ENCODE measurements around the gene SLC10A3. TPM values are rescaled to one million over a fixed set of nuclear protein-coding genes. Genes with fewer than 3 reads are reported as not detected.

Gene SLC10A3, protein sequence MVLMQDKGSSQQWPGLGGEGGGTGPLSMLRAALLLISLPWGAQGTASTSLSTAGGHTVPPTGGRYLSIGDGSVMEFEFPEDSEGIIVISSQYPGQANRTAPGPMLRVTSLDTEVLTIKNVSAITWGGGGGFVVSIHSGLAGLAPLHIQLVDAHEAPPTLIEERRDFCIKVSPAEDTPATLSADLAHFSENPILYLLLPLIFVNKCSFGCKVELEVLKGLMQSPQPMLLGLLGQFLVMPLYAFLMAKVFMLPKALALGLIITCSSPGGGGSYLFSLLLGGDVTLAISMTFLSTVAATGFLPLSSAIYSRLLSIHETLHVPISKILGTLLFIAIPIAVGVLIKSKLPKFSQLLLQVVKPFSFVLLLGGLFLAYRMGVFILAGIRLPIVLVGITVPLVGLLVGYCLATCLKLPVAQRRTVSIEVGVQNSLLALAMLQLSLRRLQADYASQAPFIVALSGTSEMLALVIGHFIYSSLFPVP
- total RNA-seq (16.7 and 17.9 TPM in 2 replicates), polyA plus RNA-seq (26.6 and 36.9 TPM in 2 replicates), polyA minus RNA-seq (24.3 and 29.4 TPM in 2 replicates)
- 13.9 TPM for total RNA-seq (2013)

DNA sequence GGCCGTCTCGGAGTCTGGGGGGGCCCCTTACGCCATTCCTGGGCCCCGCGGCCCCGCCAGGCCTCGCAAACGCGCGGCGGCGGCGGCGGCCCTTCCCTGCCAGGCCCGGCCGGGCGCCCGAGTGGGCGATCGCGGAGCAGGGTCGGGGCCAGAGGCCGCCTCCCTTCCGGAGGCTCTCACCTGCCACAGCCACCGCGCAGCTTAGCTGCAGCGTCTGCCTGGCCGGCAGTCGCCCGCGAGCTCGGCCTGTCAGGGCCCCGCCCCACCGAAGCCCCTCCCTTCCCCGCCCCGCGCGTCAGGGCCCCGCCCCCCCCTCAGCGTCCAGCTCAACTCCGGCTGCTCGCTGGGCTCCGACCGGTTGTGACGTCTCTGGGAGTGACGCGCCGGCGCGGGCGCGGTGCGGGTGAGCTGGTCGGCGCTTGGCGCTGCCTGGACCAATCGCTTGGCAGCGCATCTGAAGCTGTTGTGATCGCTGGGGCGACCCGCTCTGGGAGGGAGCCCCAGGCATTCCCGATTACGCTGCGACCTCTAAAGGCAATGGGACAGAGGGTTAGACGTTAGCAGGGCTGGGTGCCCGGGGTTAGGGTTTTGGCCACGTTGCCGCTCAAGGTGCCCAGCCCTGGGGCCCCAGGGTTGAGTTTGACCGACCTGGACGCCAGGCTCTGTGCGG lies at the start of gene SLC10A3:
SLC10A3 (minus strand) TSS at position 216 of the 670 bp plus-strand sequence. CDS start 1,689 bp downstream, outside the sequence.
- peaks cover 2 to 34% of the 10 kb centered on the region in 2 donors for H3K4me1 ChIP-seq (ENCODE audit: control insufficient read depth in 2 of 2, insufficient read depth in 2 of 2, low read length in 2 of 2)
- peak; percentile 79 for ATAC-seq (ENCODE audit: low read depth)
- H3K4me2 ChIP-seq (replicated peaks; ENCODE audit: low read depth, low read length, poor library complexity, severe bottlenecking) = peak within 1 kb of the TSS; percentile 80
- peaks cover 17% of the 10 kb centered on the region for H3K4me1 Mint-ChIP-seq
- peak within 1 kb of the TSS; percentile 42 to 67 (median 61) for H3K4me3 ChIP-seq (ENCODE audit: control extremely low read depth in 1 of 5, extremely low read depth in 1 of 5, insufficient read depth in 1 of 5, low read depth in 2 of 5, low read length in 4 of 5)
- no peaks in the 10 kb centered on the region for H4K20me1 ChIP-seq (ENCODE audit: control insufficient read depth, insufficient read depth, low read length, poor library complexity, severe bottlenecking)
- H2AFZ ChIP-seq (ENCODE audit: insufficient read depth, low read depth, low read length, poor library complexity, severe bottlenecking) = peak within 1 kb of the TSS; percentile 74
- no peak for TF ChIP-seq EZH2 (IDR thresholded peaks at IDR 0.05; ENCODE audit: borderline replicate concordance, insufficient read depth, low read depth, low read length, poor library complexity, severe bottlenecking)
- TF ChIP-seq, protein P1, sequence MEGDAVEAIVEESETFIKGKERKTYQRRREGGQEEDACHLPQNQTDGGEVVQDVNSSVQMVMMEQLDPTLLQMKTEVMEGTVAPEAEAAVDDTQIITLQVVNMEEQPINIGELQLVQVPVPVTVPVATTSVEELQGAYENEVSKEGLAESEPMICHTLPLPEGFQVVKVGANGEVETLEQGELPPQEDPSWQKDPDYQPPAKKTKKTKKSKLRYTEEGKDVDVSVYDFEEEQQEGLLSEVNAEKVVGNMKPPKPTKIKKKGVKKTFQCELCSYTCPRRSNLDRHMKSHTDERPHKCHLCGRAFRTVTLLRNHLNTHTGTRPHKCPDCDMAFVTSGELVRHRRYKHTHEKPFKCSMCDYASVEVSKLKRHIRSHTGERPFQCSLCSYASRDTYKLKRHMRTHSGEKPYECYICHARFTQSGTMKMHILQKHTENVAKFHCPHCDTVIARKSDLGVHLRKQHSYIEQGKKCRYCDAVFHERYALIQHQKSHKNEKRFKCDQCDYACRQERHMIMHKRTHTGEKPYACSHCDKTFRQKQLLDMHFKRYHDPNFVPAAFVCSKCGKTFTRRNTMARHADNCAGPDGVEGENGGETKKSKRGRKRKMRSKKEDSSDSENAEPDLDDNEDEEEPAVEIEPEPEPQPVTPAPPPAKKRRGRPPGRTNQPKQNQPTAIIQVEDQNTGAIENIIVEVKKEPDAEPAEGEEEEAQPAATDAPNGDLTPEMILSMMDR (IDR thresholded peaks at IDR 0.05) = no peak
- no peaks in the 10 kb centered on the region for H3K27me3 Mint-ChIP-seq
- no peaks in the 10 kb centered on the region for H3K9me3 ChIP-seq (ENCODE audit: control extremely low read depth in 1 of 3, control insufficient read depth in 2 of 3, insufficient read depth in 1 of 3, low read length in 2 of 3)
- CTCF ChIA-PET = interaction anchor here (1.1 to 1.9 kb wide), 6 partner anchors 23 to 117 kb away, joined by 3 to 11 read pairs (median 6); partner anchors contain the start of genes PLXNA3, RPL10 and TAFAZZIN
- intact Hi-C loops (cut with micrococcal nuclease) = loop anchor here (1.0 to 5.0 kb wide), 5 partner anchors 11 to 93 kb away; partner anchors contain the start of genes FAM3A, LAGE3, PLXNA3 and RPL10
- peak within 1 kb of the TSS; percentile 95 for H3K27ac Mint-ChIP-seq
- no peaks in the 10 kb centered on the region for H3K9me3 Mint-ChIP-seq (ENCODE audit: insufficient read depth)
- peak within 1 kb of the TSS; percentile 89 for H3K4me3 Mint-ChIP-seq
- H3K36me3 ChIP-seq (replicated peaks in 1 of 2; ENCODE audit: control extremely low read depth in 1 of 2, control insufficient read depth in 1 of 2, extremely low read depth in 1 of 2, insufficient read depth in 2 of 2, low read length in 1 of 2) = peaks cover 0 to 5% of the 10 kb centered on the region in 2 experiments
- peaks cover 5% of the 10 kb centered on the region for H3K79me2 ChIP-seq (ENCODE audit: control insufficient read depth, insufficient read depth, low read length)
- H3K27me3 ChIP-seq (replicated peaks in 1 of 4; ENCODE audit: control extremely low read depth in 1 of 4, control insufficient read depth in 3 of 4, insufficient read depth in 4 of 4, low read length in 3 of 4) = no peaks in the 10 kb centered on the region
- H3K27ac ChIP-seq (ENCODE audit: low read length in 2 of 2) = peak within 1 kb of the TSS; percentile 84
- peak; percentile 91 for DNase-seq
- WGBS (ENCODE audit: insufficient coverage) = under 1% methylated on average over 48 of the region's 71 CpGs
- POLR2A ChIA-PET = interaction anchor here (0.9 to 1.8 kb wide), 6 partner anchors 26 to 563 kb away, joined by 3 to 13 read pairs (median 6); partner anchors contain the start of genes ATP6AP1, FAM3A and RPL10
- H3K9ac ChIP-seq (ENCODE audit: low read length) = peak within 1 kb of the TSS; percentile 73

All from B cell (primary cell).